GM15510 (cell line): ENCODE data around the gene GMNC.

Experiments used
- POLR2A ChIP-seq: IDR thresholded peaks from 3 replicates; pipeline ENCODE4 v1.6.1; 2011; ENCODE audit warnings: borderline replicate concordance; ENCODE audit not compliant: insufficient read length; ENCODE audit errors: extremely low read depth

The GMNC gene, protein sequence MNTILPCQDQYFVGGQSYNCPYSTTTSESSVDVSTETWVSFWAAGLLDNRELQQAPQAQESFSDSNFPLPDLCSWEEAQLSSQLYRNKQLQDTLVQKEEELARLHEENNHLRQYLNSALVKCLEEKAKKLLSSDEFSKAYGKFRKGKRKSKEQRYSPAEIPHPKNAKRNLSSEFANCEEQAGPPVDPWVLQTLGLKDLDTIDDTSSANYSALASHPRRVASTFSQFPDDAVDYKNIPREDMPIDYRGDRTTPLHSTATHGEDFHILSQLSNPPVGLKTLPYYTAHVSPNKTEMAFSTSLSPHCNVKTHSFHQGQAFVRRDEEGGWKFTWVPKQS

DNA sequence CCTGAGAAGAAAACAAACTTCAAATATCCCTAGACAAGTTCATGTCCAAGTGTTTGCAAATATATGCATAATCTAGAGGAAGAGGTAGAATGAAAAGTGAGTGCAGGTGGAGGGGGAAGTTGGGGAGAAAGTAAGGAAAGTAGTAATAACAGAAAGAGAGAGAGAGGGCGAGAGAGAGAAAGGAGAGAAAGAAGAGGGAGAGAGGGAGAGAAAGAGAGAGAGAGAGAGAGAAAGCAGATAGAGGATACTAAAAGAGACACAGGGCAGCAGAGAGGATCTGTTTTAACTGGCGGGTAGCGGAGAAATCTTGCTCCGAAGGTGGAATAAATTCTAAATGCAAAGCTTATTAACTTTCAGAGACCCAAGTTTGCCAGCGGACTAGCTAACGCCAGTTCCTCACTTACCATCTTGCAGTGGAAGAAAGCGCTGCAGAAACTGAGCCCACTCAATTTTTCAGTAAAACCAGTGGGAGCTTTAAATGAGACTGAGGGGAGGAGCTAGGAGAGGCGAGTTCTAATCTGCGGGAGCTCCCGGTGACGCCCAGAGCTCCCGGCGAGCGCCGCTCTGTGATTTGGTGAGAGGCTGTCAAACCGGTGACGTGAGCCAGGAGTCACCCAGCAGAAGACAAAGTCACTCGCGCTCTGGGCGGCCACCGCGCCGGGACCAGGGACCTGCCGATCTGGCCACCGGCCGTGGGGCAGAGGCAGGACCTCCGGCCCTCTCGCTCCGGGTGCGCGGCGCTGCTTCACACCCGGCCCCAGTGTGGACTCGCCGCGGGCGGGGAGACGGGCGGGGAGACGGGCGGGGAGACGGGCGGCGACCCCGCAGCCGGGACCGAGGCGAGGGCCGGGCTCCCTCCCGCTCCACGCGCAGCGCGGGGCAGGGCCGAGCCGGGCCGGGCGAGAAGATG is at the start of gene GMNC:
Gene GMNC (minus strand): TSS at position 486 of the 910 bp plus-strand sequence. CDS start 79 bp downstream, at position 407.
- TF ChIP-seq POLR2A, result no peak

DNA sequence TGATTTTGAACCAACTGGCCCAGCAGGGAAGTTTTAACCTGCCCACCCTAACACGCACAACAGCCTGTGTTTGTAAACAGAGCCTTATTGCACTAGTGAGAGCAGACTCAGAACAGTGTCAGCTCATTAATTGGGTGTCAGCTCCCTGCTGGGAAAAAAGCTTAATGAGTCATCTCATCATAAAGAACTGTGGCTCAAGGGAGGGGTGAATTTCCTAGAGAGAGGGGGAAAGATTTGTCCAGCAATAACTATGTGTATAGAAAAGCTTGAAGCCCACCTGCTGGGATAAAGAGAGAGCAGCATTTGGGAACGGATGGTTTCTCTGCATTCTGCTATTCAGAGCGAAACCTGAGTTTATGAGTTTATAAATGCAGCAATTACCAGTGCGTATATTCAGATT is 48.9 kb upstream of the GMNC start:
- TF ChIP-seq POLR2A, result no peak

DNA sequence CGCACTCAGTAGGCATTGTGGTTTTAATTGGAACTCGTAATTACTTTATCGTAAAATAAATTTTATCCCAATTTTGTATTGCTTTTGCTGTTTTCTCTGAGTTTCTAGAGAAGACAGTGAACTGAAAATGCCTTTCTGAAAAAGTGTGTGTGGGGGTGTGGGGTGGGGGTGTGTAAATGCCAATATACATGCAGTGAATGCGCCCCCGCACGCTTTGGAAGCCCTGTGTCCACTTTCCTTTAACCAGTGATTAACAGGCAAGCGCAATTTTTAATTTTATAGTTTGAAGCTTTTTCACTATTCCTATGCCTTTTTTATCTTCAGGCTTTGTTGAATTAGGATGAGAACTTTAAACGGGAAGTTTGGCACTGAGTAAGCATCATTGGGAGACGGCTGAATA is 47.4 kb upstream of the GMNC start:
- no peak for TF ChIP-seq POLR2A

DNA sequence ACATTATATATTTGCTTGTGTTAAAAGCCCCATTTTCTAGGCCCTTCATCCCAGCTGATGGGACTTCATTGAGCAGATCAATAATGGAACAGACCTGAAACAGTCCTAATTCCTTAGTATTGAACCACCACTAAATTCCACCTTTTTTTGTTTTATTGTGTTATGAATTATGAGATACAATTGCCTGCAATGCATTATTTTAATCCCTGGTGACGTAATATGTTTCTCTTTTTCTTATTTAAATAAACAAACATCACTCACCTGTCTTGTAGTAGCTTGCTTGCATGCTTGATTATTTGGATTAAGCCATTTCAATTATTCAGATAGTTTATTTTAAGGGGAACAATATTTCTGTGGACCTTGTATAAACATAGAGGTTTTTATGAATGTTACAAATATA is 40.7 kb upstream of the GMNC start:
- TF ChIP-seq POLR2A, result no peak

DNA sequence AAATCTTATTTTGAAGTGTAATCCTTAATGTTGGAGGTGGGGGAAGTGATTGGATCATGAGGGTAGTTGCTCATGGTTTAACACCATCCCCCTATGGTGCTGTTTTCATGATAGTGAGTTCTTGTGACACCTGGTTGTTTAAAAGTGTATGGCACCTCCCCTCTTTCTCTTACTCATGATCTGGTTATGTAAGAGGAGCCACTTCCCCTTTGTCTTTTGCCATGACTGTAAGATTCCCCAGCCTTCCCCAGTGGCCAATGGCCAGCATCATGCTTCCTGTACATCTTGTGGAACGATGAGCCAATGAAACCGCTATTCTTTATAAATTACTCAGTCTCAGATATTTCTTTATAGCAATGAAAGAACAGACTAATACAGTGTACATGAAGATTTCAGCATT is 39.8 kb upstream of the GMNC start:
- TF ChIP-seq POLR2A, result no peak

DNA sequence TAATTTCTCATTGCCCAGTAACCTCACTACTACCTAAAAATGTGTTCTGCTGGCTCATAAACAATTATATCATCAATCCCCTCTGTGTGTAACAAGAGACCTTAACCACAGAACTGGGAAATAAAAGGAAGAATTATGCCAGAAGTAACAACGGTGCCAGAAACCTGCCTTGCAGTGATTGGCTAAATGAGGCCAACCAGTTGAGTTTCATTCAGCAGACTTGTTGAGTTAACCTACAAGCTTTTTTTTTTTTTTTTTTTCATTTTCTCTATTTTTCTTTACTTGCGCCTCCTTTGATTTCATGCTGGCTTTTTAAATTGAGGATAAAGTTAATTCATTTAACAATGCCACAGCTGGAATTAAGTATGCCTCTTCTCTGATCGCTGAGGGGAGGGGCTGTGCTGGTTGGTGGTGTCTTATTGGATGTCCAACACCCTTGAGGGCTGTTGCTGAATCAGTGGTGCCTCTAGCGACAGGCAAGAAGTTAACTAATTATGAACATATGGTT is 30.0 kb upstream of the GMNC start:
- no peak for TF ChIP-seq POLR2A

DNA sequence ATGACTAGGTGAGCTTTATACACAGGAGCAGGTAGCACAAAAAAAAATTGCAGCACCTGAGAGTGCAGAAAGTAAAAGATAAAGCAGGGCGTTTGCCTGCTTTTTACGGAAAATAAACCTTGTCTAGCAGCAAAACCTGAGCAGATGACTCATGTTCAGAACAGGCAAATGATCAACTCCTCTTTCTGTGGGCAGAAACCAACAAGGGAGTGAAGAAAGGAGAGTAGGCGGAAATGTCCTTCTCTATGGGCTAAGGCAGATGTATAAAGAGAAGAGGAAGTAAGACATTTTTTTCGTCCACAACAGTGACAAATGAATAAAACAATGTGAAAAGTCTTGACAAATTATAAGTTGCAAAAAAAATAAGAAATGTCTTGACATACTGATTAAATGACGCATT is 24.5 kb upstream of the GMNC start:
- TF ChIP-seq POLR2A, result no peak

DNA sequence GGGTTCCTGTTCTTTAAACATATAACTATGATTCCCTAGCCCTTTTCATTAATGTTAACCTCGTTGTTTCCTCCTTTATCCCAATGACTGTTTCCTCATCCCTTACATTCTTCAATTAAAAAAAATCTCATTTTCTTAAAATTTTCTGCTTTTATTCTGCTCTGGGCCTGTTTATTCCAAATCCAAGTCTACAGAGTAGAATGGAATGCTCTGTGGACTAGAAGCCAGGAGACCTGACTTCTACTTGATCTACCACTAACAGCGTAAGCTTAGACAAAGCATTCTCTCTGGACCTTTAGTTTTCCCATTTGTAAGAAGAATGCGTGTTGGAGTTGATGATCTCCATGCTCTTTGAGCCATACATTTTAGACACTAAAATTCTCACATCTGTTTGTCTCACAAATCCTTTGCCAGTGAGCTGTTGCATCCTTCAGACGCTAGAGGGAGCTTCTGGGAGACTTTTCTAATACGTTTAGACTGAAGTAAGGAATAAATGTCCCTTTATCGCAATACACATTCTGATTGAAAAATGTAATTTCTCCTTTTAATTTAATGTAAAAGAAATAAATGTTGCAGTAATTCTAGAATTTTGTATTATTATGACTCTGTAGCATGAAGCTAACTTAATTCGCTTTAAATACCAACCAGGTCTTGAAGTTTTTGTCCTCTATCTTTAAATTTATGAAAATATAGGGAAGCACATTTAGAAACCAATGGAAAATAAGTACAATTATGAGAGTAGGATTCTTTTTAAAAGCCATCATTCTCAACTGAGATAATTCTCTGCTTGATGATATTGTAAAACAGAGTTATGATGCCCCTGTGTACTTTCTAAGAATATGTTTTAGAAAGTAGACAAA is 21.7 kb upstream of the GMNC start:
- TF ChIP-seq POLR2A, result no peak

DNA sequence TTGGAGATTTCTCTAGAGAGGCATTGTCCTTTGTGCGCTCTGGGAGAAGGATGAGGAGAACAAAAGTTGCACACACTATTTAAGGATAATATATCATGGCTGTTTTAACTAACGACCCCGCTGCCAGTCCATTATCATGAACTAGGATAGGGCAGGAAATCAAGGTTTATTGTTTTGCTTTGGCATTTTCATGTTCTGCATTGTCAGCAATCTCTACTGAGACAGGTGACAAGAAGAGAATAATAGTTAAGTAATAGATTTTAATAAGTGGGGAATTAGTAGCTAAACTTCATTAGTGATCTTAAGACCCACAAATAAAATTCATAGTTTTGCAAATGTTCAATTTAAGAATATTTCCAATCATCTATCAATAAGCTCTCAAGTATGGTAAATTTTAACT is 20.6 kb upstream of the GMNC start:
- TF ChIP-seq POLR2A, result no peak

DNA sequence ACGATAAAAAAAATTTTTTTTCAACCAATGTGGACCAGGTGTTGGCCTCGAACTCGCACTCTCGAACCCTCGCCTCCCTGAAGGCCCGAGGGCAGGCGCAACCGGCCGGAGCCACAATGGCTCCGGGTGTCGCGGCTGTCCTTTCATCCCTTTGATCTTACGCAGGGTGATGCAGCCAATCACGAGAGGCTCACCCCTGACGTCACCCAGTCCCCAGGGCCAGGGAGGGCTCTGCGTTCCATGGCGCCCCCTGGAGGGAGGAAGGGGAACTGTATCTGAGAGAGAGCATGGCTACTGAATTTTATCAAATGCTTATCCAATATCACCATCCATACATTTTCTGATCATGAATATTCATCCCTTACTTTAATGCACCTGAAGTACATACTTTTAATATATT is 15.4 kb upstream of the GMNC start:
- no peak for TF ChIP-seq POLR2A

DNA sequence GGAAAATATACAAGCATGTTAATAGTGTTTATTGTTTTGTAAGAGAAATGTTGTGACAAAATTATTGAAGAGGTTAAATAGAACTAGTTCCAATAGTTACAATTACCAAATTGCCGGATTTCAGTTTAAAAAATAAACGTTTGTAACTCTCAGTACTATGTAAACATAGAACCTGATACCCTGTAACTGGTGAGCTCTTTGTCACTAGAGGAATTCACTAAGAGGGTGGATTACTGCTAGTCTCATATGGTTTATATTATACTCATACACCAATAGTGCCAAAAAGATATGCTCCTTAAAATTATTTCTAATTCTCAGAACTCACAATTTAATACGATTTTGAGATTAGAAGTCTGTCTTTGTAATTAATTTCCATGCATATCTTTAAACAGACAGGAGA is 7.6 kb upstream of the GMNC start:
- TF ChIP-seq POLR2A, result no peak

DNA sequence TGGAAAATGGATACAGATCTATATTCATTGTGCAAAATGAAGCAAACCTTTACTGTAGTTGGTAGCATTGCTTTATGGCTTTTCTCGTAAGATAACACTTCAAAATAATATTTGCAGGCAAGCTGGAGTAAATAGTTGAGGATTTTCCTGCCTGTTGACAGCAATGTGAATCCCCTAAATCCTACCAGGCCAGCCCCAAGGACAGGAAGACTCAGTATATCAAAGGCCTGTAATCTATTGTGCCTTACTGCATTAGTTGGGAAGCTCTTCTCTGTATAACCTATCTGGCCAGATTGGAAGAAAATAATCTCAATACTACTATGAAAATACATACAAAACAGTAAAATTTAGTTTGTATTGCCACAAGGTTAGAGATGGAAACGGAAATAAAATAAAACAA is 4.6 kb upstream of the GMNC start:
- no peak for TF ChIP-seq POLR2A

DNA sequence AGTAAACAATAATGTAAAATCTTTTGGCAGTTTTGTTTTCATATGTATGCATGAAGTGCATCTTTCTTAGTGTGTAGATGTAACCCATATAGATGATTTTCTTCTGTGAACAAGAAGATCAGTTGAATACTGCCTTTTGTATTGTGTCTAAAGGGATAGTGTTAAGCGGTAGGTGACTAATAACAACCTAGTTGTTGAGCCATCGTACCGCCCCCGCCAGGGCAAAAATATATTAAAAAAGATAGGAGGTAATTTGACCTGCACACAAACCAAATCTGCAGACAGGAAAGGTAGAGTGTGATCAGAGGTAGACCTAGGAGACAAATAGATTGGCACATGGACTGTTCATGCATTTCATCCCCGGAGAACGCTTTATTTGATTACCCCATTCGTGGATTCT is 3.3 kb upstream of the GMNC start:
- TF ChIP-seq POLR2A, result no peak

DNA sequence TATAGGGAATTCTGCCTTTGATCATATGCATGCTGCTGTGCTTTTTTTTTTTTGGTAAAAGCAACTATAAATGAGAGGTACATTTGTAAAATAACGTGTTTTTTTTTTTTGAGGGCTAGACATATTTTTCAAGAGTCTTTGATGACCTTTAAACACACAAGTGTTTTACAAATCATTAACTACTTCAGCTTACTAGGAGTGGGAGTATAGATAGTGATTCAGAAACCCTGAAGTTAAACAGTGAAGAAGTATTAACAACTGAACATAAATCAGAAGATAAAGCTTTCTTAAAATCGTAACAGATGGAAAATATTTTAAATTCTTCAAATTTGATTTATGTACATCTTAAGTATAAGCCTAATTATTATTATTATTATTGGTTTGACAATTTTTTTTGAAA is 2.9 kb upstream of the GMNC start:
- TF ChIP-seq POLR2A, result no peak

DNA sequence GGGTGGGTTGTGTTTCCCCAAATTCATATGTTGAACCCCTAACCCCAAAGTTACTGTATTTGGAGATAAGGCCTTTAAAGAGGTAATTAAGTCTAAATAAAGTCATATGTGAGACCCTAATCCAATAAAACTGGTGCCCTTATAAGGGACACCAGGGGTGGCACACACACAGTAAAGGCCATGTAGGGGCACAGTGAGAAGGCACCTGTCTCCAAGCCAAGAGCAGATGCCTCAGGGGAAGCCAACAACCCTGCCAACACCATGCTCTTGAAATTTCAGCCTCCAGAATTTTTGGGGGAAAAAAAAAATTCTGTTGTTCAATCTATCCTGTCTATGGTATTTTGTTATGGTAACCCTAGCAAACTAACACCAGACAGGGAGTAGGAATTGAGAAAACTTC is 1.5 kb upstream of the GMNC start:
- no peak for TF ChIP-seq POLR2A
